ENCODE results near the gene MOV10.

MOV10 gene

GRCh38 chr1:112699425-112700144 lies 25.1 kb downstream of the MOV10 start:
- DNase-seq: no peak

- peak; percentile 61 for DNase-seq
Observed at GRCh38 chr1:112700290-112701226, 26.1 kb downstream of the MOV10 start.

GRCh38 chr1:112701227-112702066 lies 27.0 kb downstream of the MOV10 start:
- no peak for DNase-seq

- no peak for DNase-seq
Observed at GRCh38 chr1:112702067-112702395, 27.6 kb downstream of the MOV10 start.

GRCh38 chr1:112702420-112703261 lies 28.2 kb downstream of the MOV10 start:
- no peak for DNase-seq

GRCh38 chr1:112703706-112704105 lies 29.2 kb downstream of the MOV10 start:
- no peak for DNase-seq

GRCh38 chr1:112704391-112704933 lies 30.0 kb downstream of the MOV10 start:
- DNase-seq: no peak

- DNase-seq: no peak
Observed at GRCh38 chr1:112704934-112705627, 30.6 kb downstream of the MOV10 start.

GRCh38 chr1:112706505-112707220 lies 32.2 kb downstream of the MOV10 start, which contains the start of gene RHOC:
RHOC (minus strand) TSS chr1:112707127; CDS start chr1:112703799, 3,328 bp downstream.
- peak; percentile 33 for DNase-seq

- DNase-seq: peak; percentile 47
Observed at GRCh38 chr1:112707221-112708001, 33.0 kb downstream of the MOV10 start.

GRCh38 chr1:112708002-112708448 lies 33.6 kb downstream of the MOV10 start:
- DNase-seq: no peak

GRCh38 chr1:112708489-112708888 lies 34.0 kb downstream of the MOV10 start:
- no peak for DNase-seq

GRCh38 chr1:112710159-112710558 lies 35.7 kb downstream of the MOV10 start:
- DNase-seq: no peak

- DNase-seq: no peak
Observed at GRCh38 chr1:112710586-112710985, 36.1 kb downstream of the MOV10 start.

- no peak for DNase-seq
Observed at GRCh38 chr1:112711041-112711440, 36.6 kb downstream of the MOV10 start.

GRCh38 chr1:112711670-112712069 lies 37.2 kb downstream of the MOV10 start:
- DNase-seq: no peak

- DNase-seq: no peak
Observed at GRCh38 chr1:112712191-112712590, 37.7 kb downstream of the MOV10 start.

GRCh38 chr1:112712701-112713128 lies 38.3 kb downstream of the MOV10 start:
- no peak for DNase-seq

Data from T-helper 9 cell (primary cell).